ENCODE data around the gene LRP4. TPM values are rescaled to one million over a fixed set of nuclear protein-coding genes. Genes with fewer than 3 reads are reported as not detected.

Gene LRP4
- total and polyA plus RNA-seq, 2 of the 4 experiments (the other 2 are of a cell fraction) = 4.1 to 5.8 TPM

DNA sequence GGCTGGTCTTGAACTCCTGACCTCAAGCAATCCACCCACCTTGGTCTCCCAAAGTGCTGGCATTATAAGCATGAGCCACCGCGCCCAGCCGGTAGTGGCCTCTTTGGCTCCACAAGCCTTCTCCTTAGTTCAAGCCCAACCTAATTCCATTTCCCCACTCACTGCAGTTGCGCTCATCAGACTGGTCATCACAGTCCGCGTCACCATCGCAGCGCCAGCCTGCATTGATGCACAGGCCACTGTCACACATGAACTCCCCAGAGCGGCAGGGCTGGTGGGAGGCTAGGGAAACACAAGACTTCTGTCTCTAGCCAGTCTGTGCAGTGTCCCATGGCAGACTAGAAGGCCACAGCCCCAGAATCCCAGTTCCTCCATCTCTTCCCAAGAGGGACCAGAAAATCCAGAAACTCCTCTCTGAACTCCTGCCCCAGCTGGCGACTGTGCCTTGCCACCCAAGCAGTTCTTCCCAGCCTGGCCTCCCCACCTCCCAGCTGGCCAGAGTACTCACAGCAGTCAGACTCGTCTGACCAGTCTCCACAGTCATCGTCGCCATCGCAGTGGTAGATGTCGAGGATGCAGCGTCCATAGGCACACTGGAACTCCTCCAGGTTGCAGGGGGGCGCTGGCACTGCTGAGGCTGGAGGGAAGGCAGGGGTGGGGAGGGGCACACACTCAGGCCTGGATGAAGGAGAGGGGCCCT lies 19.8 kb downstream of the LRP4 start:
- no peak overlapping the region for H2AFZ ChIP-seq (replicated peaks; ENCODE audit: low read length, poor library complexity)
- H3K4me2 ChIP-seq (ENCODE audit: low read depth, low read length) = no peak overlapping the region
- H2AK5ac ChIP-seq (ENCODE audit: low read depth, low read length) = no peak overlapping the region
- CTCF ChIA-PET = no interaction called here
- H3K9me1 ChIP-seq (ENCODE audit: insufficient read depth, low read length) = peaks cover 6% of the 10 kb centered on the region; the same call in 1 of the 2 replicates
- intact Hi-C loops (cut with micrococcal nuclease) = no loop called here
- TF ChIP-seq FOS (IDR thresholded peaks at IDR 0.05; ENCODE audit: low read depth, low read length) = no peak
- TF ChIP-seq CEBPB (IDR thresholded peaks at IDR 0.05; ENCODE audit: low read depth, low read length) = no peak
- TF ChIP-seq RCOR1 (IDR thresholded peaks at IDR 0.05; ENCODE audit: insufficient replicate concordance, low read length) = no peak
- no peak for TF ChIP-seq BHLHE40 (IDR thresholded peaks at IDR 0.05; ENCODE audit: low read depth, low read length)
- TF ChIP-seq SMC3 (IDR thresholded peaks at IDR 0.05; ENCODE audit: low read depth, low read length) = no peak
- TF ChIP-seq, protein P1, sequence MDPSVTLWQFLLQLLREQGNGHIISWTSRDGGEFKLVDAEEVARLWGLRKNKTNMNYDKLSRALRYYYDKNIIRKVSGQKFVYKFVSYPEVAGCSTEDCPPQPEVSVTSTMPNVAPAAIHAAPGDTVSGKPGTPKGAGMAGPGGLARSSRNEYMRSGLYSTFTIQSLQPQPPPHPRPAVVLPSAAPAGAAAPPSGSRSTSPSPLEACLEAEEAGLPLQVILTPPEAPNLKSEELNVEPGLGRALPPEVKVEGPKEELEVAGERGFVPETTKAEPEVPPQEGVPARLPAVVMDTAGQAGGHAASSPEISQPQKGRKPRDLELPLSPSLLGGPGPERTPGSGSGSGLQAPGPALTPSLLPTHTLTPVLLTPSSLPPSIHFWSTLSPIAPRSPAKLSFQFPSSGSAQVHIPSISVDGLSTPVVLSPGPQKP (IDR thresholded peaks at IDR 0.05; ENCODE audit: borderline replicate concordance, low read depth, low read length) = no peak
- TF ChIP-seq CHD1 (IDR thresholded peaks at IDR 0.05; ENCODE audit: low read depth, low read length) = no peak
- TF ChIP-seq POLR2A (IDR thresholded peaks at IDR 0.05; ENCODE audit: low read depth, low read length) = no peak
- TF ChIP-seq NFE2L2 (IDR thresholded peaks at IDR 0.05; ENCODE audit: low read depth, low read length) = no peak
- no peak for TF ChIP-seq MXI1 (IDR thresholded peaks at IDR 0.05; ENCODE audit: borderline replicate concordance, low read depth, low read length)
- TF ChIP-seq, protein P2, sequence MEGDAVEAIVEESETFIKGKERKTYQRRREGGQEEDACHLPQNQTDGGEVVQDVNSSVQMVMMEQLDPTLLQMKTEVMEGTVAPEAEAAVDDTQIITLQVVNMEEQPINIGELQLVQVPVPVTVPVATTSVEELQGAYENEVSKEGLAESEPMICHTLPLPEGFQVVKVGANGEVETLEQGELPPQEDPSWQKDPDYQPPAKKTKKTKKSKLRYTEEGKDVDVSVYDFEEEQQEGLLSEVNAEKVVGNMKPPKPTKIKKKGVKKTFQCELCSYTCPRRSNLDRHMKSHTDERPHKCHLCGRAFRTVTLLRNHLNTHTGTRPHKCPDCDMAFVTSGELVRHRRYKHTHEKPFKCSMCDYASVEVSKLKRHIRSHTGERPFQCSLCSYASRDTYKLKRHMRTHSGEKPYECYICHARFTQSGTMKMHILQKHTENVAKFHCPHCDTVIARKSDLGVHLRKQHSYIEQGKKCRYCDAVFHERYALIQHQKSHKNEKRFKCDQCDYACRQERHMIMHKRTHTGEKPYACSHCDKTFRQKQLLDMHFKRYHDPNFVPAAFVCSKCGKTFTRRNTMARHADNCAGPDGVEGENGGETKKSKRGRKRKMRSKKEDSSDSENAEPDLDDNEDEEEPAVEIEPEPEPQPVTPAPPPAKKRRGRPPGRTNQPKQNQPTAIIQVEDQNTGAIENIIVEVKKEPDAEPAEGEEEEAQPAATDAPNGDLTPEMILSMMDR (conservative IDR thresholded peaks at IDR 0.05; ENCODE audit: low read depth, low read length) = no peak
- no peak for TF ChIP-seq MAFK (IDR thresholded peaks at IDR 0.05; ENCODE audit: low read depth, low read length)
- no peak for TF ChIP-seq USF2 (IDR thresholded peaks at IDR 0.05; ENCODE audit: low read depth, low read length)
- no peak for TF ChIP-seq RAD21 (IDR thresholded peaks at IDR 0.05; ENCODE audit: low read length)
- no peak overlapping the region for H2BK5ac ChIP-seq (ENCODE audit: low read depth, low read length, poor library complexity, severe bottlenecking)
- no peaks in the 10 kb centered on the region for H4K20me1 ChIP-seq (ENCODE audit: insufficient read depth, low read length)
- no peak for DNase-seq
- H3K36me3 ChIP-seq (ENCODE audit: control insufficient read depth, insufficient read depth, low read length) = peaks cover 7% of the 10 kb centered on the region
- dilution Hi-C loops (cut with HindIII; ENCODE audit: low sequenced_read_pairs, unreplicated experiment) = no loop called here
- no peak overlapping the region for H4K8ac ChIP-seq (ENCODE audit: low read depth in 2 of 2, low read length in 2 of 2)
- no peaks in the 10 kb centered on the region for H3K4me1 ChIP-seq (ENCODE audit: control insufficient read depth, insufficient read depth, low read length)
- no peak overlapping the region for H3K4ac ChIP-seq (ENCODE audit: low read depth, low read length)
- WGBS, 2 experiments (ENCODE audit: extremely low coverage in 2 of 2, insufficient read length in 1 of 2) = 100% methylated on average over 11 of the region's 17 CpGs; no CpG with 5 or more reads in 1 of the 2 experiments
- no peak overlapping the region for H3K27ac ChIP-seq (ENCODE audit: insufficient read depth, low read length)
- H2BK120ac ChIP-seq (ENCODE audit: low read depth, low read length) = no peak overlapping the region
- in situ Hi-C loops (cut with MboI; ENCODE audit: low sequenced_read_pairs) = loop anchor here (25.0 kb wide), 1 partner anchor 464 kb away; the partner anchor contains the start of gene MYBPC3
- H3K79me1 ChIP-seq (ENCODE audit: low read depth in 1 of 2, low read length in 2 of 2) = no peaks in the 10 kb centered on the region
- H2BK20ac ChIP-seq (ENCODE audit: low read depth, low read length) = no peak overlapping the region
- H3K9ac ChIP-seq (ENCODE audit: low read depth, low read length) = no peak overlapping the region
- POLR2A ChIA-PET (ENCODE audit: unreplicated experiment) = no interaction called here
- H3K23ac ChIP-seq (ENCODE audit: low read depth, low read length) = no peak overlapping the region
- no peak overlapping the region for H3K56ac ChIP-seq (ENCODE audit: extremely low read depth, insufficient read depth, low read length)
- no peak overlapping the region for H3K4me3 ChIP-seq (ENCODE audit: insufficient read depth, low read depth, low read length)
- H3K9me3 ChIP-seq (ENCODE audit: control insufficient read depth, insufficient read depth, low read length) = no peaks in the 10 kb centered on the region
- H3K27me3 ChIP-seq (ENCODE audit: control insufficient read depth, insufficient read depth, low read length) = no peaks in the 10 kb centered on the region
- no TSS peak for BruUV-seq (replicated peaks)
- no peak overlapping the region for H2AK9ac ChIP-seq (replicated peaks; ENCODE audit: low read depth, low read length, poor library complexity)
- no peak overlapping the region for H3K14ac ChIP-seq (replicated peaks; ENCODE audit: low read depth, low read length)
- H4K5ac ChIP-seq (ENCODE audit: low read depth, low read length) = no peak overlapping the region
- ATAC-seq (ENCODE audit: low read depth) = no peak
- no peak overlapping the region for H3K18ac ChIP-seq (ENCODE audit: low read depth, low read length)
- no peak overlapping the region for H4K91ac ChIP-seq (ENCODE audit: insufficient read depth, low read depth, low read length)
- H2BK15ac ChIP-seq (ENCODE audit: low read depth, low read length) = no peak overlapping the region
